ENCODE measurements around the gene CETP. TPM values are rescaled to one million over a fixed set of nuclear protein-coding genes. Genes with fewer than 3 reads are reported as not detected.
"Not testable (repeated sequence)": the region's sequence is repeated elsewhere in the genome, so short reads cannot be mapped to it uniquely, and the experiment has no call there.

Gene CETP
- total RNA-seq, 4 donors from 2014 or later = 0.72 to 1.7 TPM; not detected in 2

GRCh38 chr16:56971768-56972043 is 10.0 kb downstream of the CETP start:
- no peak overlapping the region for H3K4me3 ChIP-seq
- no peaks in the 10 kb centered on the region for H3K36me3 ChIP-seq
- H3K9me3 ChIP-seq = no peaks in the 10 kb centered on the region
- no peak for DNase-seq (ENCODE audit: low spot score in 2 of 2)
- H3K27me3 ChIP-seq = no peaks in the 10 kb centered on the region
- no peaks in the 10 kb centered on the region for H3K4me1 ChIP-seq
- 96% methylated on average over 3 of the region's 3 CpGs for WGBS
- no peak overlapping the region for H3K27ac ChIP-seq
- TF ChIP-seq CTCF (IDR thresholded peaks at IDR 0.05) (no peak), POLR2A (IDR thresholded peaks at IDR 0.05) (no peak), POLR2AphosphoS5 (IDR thresholded peaks at IDR 0.05) (no peak), EP300 (IDR thresholded peaks at IDR 0.05) (no peak)

GRCh38 chr16:56972403-56973293 is 10.9 kb downstream of the CETP start:
- Histone ChIP-seq H3K36me3 (no peaks in the 10 kb centered on the region), H3K4me1 (no peaks in the 10 kb centered on the region), H3K9me3 (no peaks in the 10 kb centered on the region), H3K27me3 (no peaks in the 10 kb centered on the region), H3K27ac (no peak overlapping the region), H3K4me3 (no peak overlapping the region)
- DNase-seq (ENCODE audit: low spot score in 2 of 2) = no peak
- 71% methylated on average over 18 of the region's 18 CpGs for WGBS
- TF ChIP-seq CTCF (IDR thresholded peaks at IDR 0.05) = no peak
- no peak for TF ChIP-seq POLR2A (IDR thresholded peaks at IDR 0.05)
- no peak for TF ChIP-seq EP300 (IDR thresholded peaks at IDR 0.05)
- TF ChIP-seq POLR2AphosphoS5 (IDR thresholded peaks at IDR 0.05) = no peak

DNA sequence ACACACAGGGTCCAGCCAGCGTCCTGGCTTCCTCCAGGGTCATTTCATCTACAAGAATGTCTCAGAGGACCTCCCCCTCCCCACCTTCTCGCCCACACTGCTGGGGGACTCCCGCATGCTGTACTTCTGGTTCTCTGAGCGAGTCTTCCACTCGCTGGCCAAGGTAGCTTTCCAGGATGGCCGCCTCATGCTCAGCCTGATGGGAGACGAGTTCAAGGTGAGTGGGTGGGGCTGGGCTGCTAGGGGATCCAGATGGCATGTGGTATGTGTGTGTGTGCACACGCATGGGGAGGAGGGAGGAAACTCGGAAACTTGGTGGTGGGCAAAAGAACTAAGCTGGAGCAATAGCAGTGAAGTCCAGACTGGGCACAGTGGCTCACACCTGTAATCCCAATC is 11.5 kb downstream of the CETP start:
- no peak overlapping the region for H3K27ac ChIP-seq
- H3K9me3 ChIP-seq = no peaks in the 10 kb centered on the region
- TF ChIP-seq EP300 (IDR thresholded peaks at IDR 0.05) (no peak), CTCF (IDR thresholded peaks at IDR 0.05) (no peak), POLR2AphosphoS5 (IDR thresholded peaks at IDR 0.05) (no peak), POLR2A (IDR thresholded peaks at IDR 0.05) (no peak)
- no peak overlapping the region for H3K4me3 ChIP-seq
- WGBS = 93% methylated on average over 8 of the region's 9 CpGs
- H3K4me1 ChIP-seq = no peaks in the 10 kb centered on the region
- DNase-seq (ENCODE audit: low spot score in 2 of 2) = no peak
- H3K36me3 ChIP-seq = no peaks in the 10 kb centered on the region
- H3K27me3 ChIP-seq = no peaks in the 10 kb centered on the region

DNA sequence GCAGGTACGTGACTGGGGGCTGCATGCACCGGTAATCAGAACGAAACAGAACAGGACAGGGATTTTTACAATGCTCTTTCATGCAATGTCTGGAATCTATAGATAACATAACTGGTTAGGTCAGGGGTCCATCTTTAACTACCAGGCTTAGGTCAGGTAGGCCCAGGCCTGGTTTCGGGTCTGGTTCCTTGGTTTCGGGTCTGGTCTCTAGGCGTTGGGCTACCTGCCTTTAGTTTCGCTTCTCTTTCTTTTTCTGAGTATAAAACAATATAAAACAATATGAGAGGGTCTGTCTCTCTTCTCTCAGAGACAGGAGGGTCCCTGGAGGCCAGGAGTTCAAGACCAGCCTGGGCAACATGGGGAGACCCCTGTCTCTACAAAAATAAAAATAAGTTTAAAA is 12.1 kb downstream of the CETP start:
- H3K4me1 ChIP-seq; H3K27me3 ChIP-seq; H3K27ac ChIP-seq; DNase-seq (ENCODE audit: low spot score in 2 of 2); H3K36me3 ChIP-seq; H3K9me3 ChIP-seq; H3K4me3 ChIP-seq: not testable (repeated sequence)
- WGBS = 87% methylated on average over 7 of the region's 7 CpGs

GRCh38 chr16:56974549-56975300 is 13.0 kb downstream of the CETP start:
- H3K27me3 ChIP-seq = no peaks in the 10 kb centered on the region
- DNase-seq (ENCODE audit: low spot score in 2 of 2) = no peak
- TF ChIP-seq EP300 (IDR thresholded peaks at IDR 0.05) (no peak), POLR2AphosphoS5 (IDR thresholded peaks at IDR 0.05) (no peak), CTCF (IDR thresholded peaks at IDR 0.05) (no peak), POLR2A (IDR thresholded peaks at IDR 0.05) (no peak)
- H3K9me3 ChIP-seq = no peaks in the 10 kb centered on the region
- no peak overlapping the region for H3K4me3 ChIP-seq
- 91% methylated on average over 9 of the region's 9 CpGs for WGBS
- no peaks in the 10 kb centered on the region for H3K4me1 ChIP-seq
- H3K27ac ChIP-seq = no peak overlapping the region
- no peaks in the 10 kb centered on the region for H3K36me3 ChIP-seq

All from suprapubic skin (tissue), 4 donors.